ENCODE measurements around the gene JPH2.

- TF ChIP-seq, protein P1, sequence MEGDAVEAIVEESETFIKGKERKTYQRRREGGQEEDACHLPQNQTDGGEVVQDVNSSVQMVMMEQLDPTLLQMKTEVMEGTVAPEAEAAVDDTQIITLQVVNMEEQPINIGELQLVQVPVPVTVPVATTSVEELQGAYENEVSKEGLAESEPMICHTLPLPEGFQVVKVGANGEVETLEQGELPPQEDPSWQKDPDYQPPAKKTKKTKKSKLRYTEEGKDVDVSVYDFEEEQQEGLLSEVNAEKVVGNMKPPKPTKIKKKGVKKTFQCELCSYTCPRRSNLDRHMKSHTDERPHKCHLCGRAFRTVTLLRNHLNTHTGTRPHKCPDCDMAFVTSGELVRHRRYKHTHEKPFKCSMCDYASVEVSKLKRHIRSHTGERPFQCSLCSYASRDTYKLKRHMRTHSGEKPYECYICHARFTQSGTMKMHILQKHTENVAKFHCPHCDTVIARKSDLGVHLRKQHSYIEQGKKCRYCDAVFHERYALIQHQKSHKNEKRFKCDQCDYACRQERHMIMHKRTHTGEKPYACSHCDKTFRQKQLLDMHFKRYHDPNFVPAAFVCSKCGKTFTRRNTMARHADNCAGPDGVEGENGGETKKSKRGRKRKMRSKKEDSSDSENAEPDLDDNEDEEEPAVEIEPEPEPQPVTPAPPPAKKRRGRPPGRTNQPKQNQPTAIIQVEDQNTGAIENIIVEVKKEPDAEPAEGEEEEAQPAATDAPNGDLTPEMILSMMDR (IDR thresholded peaks at IDR 0.05), result no peak
- TF ChIP-seq EP300 (IDR thresholded peaks at IDR 0.05), result no peak
Observed at GRCh38 chr20:44199877-44200276, 12.9 kb upstream of the JPH2 start.
